GM12873 (cell line): ENCODE results near the gene CEL.

Experiments
- TF ChIP-seq, protein P1 (sequence below): IDR thresholded peaks from 2 replicates; pipeline ENCODE4 v1.5.1; 2012; ENCODE audit warnings: low read depth, mild to moderate bottlenecking, moderate library complexity, low read length, control low read depth; ENCODE audit not compliant: insufficient read depth; ENCODE audit errors: missing control alignments

Gene CEL

DNA sequence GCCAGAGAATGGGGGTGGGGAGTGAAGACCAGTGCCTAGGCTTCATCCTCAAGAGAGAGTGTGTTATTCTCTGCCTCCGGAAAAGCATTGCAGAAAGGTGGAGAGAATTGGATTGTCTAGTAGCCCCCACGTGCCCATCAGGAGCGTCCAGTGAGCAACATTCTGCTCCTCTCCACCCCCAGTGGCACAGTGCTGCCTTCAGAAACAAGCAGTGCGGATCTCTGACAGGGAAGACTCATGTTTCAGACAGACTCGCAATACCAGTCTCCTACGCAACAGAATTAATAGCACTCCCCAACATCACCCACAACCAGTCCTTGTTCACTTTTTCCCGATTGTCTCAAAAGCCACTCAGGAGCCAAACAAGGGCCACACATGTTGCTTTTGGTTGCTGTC, 14.9 kb upstream of the CEL start:
- TF ChIP-seq, protein P1, sequence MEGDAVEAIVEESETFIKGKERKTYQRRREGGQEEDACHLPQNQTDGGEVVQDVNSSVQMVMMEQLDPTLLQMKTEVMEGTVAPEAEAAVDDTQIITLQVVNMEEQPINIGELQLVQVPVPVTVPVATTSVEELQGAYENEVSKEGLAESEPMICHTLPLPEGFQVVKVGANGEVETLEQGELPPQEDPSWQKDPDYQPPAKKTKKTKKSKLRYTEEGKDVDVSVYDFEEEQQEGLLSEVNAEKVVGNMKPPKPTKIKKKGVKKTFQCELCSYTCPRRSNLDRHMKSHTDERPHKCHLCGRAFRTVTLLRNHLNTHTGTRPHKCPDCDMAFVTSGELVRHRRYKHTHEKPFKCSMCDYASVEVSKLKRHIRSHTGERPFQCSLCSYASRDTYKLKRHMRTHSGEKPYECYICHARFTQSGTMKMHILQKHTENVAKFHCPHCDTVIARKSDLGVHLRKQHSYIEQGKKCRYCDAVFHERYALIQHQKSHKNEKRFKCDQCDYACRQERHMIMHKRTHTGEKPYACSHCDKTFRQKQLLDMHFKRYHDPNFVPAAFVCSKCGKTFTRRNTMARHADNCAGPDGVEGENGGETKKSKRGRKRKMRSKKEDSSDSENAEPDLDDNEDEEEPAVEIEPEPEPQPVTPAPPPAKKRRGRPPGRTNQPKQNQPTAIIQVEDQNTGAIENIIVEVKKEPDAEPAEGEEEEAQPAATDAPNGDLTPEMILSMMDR, result no peak

- TF ChIP-seq, protein P1, result peak; percentile 50
Measured at GRCh38 chr9:133048595-133048994, 13.2 kb upstream of the CEL start.

DNA sequence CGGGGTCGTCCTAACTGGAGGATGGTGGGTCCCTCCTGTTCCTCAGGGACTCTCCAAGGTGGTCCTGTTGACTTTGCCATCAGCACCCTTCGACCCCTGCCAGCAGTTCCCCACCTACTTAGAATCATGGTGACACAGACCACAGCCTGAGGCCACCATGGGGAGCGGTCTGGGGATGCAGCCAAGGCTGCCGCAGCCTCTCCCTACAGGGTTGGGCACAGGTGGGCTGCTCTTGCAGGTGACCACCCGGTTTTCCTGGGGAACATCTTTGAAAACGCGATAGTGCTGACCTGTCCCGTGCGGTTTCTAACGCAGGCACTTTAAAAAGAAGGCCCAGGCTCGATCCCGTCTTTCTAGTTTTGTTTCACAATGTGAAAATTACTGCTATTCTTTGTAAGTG, 12.7 kb upstream of the CEL start:
- TF ChIP-seq, protein P1, result no peak

GRCh38 chr9:133050142-133050541, 11.6 kb upstream of the CEL start:
- TF ChIP-seq, protein P1, result no peak

DNA sequence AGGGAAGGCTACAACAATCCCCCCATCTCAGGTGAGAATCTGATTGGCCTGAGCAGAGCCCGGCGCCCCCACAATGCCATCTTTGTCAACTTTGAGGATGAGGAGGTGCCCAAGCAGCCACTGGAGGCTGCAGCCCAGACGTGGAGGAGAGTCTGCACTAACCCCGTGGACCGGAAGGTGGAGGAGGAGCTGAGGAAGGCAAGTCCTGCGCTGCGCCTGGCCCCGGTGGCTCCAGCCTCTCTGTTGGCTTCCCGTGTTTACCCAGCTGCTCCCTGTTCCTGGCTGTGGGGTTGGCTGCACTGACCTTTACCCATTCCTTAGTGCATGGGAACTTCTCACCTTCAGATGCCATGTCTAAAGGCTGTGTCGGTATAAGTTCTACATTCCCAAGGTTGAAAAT, 11.0 kb upstream of the CEL start:
- TF ChIP-seq, protein P1, result no peak

GRCh38 chr9:133051281-133051900, 10.4 kb upstream of the CEL start:
- TF ChIP-seq, protein P1, result no peak

DNA sequence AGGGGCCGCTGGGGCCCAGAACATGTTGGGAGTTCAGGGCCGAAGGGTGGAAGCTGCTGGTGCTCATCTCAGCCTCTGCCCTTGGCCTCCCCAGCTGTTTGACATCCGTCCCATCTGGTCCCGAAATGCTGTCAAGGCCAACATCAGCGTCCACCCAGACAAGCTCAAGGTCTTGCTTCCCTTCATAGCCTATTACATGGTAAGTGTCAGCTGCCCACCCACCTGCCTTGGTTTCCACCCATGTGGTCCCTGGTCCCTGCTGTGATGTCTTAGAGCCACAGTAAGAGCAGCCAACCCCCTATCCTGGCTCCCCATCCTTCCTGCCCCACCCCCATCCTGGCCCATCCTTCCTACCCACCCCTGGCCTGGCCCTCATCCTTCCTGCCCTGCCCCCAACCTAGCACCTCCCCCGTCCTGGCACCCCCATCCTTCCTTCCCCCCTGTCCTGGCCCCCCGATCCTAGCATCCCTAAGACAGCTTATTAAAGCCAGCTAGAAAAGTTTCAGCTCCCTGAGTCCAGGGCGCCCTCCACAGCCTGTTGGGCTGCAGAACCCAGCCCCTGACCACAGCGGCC, 9.7 kb upstream of the CEL start:
- TF ChIP-seq, protein P1, result no peak
